ENCODE measurements around the gene TMEM178B.
"Not testable (repeated sequence)": the region's sequence is repeated elsewhere in the genome, so short reads cannot be mapped to it uniquely, and the experiment has no call there.

TMEM178B gene

DNA sequence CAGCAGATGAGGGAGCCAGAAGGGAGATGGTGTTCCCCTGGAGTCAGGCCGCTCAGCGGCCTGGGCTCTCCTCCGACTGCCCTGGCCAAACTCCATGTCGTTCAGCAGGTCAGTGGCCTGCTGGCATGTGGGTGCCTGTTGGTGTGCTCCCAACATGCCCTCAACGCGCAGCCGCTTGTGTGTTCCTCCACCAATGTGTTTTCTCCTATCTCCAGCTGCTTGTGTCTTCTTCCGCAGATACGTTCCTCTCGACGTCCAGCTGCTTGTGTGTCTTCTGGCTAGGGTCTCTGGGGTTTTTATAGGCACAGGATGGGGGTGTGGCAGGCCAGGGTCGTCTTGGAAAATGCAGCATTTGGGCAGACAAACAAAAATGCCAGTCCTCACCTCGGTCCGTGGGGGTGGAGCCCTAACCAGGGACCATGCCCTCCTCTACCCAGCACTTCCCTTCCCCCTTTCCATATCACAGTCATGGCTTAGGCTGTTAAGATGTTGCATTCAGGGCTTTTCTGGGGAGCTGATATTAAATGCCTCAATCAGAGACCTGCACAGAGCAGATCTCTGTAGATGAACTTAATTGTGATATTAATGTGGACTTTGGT is 111.6 kb downstream of the TMEM178B start:
- no peak for DNase-seq

DNA sequence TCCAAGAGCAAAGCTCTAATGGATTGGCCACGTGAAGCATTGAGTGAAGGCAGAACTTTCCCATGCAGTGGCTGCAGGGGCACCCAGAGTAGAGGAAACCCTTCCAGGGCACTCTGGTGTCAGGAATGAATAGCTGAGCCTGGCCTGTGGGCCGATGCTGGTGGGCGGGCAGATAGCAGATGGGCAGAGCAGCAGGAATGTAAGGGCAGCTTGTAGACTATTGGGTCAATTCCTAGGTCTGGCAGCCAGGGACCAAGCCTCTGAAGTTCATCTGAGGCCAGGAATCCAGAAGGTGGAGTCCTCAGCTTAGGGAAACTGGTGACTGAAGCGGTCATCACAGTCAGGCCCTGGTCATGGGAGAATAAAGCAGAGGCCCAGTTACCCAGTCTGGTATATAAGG is 115.4 kb downstream of the TMEM178B start:
- no peak for DNase-seq

DNA sequence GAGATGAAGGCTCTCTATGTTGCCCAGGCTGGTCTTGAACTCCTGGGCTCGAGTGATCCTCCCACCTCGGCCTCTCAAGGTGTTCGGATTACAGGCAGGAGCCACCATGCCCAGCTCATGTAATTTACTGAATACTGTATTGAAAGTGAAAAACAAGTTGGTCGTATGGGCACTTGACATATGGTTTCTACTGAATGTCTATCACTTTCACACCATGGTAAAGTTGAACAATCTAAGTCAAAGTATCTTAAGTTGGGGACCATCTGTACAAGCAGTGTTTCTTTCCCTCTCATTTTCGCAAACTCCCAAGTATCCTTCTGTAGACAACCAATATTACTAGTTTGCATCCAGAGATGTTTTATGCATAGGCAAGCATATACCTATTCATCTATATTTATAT is 116.6 kb downstream of the TMEM178B start:
- no peak for DNase-seq

DNA sequence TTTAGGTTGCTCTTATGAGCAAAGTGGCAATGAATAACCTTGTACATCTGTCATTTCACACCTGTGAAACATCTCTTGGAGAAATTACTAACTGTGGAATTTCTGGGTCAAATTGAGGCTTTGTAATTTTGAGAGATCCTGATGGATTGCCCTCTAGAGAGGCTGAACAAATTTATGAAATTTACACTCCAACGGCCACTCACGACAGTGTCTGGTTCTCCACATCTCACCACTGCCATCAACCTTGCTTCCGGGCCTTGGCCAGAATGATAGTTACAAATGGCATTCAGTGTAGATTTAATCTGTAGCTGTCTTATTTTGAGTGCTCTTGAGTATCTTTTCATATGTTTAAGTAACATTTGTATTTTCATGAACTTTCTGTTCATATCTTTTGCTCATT is 117.4 kb downstream of the TMEM178B start:
- DNase-seq = no peak

DNA sequence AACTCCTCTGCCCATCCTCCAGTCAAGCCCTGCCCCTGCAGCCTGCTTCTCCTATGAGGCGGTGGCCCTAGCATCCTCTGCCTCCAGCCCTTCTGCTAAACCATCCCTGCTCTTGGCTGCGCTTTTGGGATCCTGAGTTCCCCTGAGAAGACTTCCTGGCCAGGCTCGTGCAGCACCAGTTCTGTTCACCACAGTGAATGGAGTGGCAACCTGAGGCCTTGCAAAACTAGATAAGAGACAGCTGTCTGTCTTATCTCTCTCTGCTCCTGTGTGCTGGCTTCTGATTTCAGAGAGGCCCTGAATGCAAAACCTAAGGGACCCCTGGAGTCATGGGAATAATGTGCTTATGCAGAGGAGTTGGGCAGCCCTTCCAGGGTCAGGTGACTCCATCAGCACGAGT is 119.2 kb downstream of the TMEM178B start:
- DNase-seq = no peak

DNA sequence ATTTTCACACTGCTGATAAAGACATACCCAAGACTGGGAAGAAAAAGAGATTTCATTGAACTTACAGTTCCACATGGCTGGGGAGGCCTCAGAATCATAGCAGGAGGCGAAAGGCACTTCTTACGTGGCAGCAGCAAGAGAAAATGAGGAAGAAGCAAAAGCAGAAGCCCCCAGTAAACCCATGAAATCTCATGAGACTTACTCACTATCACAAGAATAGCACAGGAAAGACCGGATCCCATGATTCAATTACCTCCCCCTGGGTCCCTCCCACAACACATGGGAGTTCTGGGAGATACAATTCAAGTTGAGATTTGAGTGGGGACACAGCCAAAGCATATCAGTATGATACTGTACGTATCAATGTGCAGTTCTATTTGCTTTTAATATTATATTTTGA is 121.9 kb downstream of the TMEM178B start:
- not testable (repeated sequence) for DNase-seq

DNA sequence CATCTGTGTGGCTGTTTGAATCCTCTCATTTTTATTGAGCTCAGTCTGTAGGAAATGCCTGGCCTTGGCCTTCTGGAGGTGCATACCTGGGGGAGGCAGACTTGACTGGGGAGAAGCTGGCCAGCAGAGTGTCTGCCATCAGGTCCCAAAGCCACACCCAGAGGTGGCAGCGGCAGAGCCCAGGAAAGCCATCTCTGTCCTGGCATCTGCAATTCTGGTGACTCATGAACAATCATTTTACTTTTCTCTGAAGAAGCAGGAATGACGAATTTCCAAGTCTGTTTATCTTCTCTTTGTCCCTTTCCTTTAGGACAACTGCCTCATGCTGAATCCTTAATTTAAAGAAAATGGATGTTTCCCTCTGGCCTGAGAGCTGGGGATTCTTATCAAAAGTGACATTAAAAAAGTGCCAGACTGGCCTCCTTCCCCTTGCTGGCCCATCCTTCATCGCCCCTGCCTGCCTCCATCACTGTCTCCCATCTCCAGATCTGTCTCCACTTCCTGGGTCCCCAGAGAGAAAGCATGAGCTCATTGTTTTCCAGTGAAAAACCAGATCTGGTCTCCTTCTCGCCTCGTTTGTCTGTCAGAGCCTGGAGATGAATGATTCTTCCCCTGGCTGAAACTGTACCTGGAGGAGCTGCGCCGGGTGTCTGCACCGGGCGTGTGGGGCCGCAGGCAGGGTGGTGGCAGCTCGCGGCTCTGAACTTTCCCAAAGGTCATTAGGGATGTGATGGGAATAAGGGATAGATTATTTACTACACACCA is 124.5 kb downstream of the TMEM178B start:
- DNase-seq = no peak

DNA sequence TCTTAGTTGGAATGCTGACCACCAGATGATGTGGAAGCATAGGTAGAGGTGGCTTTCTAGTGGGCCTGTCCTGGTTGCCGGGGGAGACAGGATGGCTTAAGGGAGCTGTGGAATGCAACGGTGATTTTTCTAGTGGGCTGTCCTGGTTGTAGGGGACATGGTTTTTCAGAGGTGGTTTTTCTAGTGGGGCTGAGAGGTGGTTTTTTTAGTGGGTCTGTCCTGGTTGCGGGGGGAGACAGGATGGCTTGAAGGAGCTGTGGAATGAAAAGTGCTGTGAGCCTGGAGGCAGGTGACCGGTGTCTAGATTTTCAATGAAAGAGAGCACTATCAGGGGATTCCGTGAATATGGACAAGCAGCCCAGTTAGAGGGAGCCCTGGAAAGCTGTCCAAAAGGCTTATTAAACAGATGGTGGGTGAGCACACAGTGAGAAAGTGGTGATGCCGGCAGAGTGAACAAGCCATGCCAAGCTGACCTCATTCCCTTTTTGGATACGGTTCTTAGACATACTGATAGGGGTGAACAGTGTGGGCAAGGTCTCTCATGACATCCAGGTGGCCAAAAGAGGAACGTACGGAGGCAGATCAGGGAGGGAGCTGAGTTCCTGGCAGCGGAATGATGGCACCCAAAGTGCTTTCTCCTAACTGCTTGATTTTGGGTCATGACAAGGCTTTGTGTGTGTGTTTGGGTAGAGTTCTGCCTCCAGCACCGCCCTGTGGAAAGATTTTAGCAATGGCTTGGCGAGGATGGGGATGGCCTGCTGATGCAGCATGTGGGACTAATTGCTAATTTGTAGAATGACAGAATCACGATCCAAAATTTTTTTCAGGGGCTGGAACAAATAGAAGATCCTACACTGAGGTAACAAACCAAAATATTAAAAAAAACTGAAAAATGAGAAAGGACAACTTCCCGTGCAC is 126.6 kb downstream of the TMEM178B start:
- no peak for DNase-seq

DNA sequence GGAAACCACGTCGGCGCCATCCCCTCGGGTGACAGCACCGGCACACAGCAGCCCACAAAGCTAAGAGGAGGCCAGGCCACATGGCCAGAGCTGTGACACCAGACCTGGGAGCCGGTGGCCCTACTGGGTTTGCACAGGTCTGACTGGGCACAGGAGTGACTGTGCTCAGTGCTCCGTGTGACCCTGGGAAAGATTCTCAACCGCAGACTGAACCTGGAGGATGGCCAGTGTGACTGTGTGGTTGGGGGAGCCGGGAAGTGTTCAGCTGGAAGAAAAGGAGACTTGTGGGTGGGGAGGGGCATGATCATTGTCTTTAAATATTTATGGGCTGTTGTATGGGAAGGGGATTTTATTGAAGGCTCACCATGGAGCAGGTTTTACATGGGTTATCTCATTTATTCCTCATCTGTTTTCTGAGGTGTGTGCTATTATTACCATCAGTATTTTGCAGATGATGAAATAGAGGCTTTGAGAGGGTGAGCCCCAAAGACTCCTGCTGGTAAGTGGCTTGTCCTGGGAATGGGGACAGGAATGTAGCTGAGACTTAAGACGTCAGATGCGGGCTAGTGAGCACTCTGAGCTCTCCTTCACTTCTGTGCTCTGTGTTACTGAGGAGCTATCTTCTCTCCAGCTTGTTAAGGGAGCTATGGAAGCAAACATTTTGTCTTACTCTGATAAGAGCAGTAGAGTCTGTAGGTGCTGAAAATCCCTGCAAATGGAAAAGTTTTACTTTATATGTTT is 127.5 kb downstream of the TMEM178B start:
- no peak for DNase-seq

DNA sequence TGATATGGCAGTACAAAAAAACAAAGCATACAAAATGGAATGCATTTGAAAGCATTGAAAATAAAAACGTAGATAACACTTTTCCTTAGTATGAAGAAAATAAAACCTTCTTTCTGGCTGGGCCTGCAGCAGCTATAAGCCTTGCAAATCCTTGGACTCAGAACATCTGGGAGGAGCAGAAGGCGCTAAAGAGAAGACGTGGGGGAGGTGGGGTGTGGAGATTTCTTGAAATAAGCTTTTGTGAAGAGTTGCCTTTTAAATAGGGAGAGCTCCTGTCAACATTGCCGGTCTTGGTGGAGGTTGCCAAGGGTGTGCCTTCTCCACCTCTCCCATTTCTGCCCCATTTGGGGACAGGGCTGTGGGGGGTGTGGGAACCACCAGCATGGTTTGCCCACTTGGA is 128.7 kb downstream of the TMEM178B start:
- DNase-seq = no peak

DNA sequence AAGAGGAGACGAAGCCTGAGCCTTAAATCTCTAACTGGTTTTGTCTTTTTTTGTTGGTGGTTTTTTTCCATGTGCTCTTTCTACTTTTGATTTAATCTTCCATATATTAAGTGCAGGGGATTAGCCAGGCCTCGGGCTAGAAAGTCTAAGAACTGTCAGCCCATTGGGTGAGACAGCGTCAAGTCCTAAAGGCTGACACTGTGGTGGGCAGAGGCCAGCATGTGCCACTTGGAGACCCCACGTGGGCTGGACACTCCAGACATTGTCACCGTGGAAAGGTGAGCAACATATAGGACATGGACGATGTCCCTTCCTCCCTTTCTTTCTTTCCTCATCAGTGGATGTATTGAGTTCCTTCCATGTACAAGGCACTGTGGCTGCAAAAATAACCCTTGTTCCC is 129.3 kb downstream of the TMEM178B start:
- DNase-seq = no peak

DNA sequence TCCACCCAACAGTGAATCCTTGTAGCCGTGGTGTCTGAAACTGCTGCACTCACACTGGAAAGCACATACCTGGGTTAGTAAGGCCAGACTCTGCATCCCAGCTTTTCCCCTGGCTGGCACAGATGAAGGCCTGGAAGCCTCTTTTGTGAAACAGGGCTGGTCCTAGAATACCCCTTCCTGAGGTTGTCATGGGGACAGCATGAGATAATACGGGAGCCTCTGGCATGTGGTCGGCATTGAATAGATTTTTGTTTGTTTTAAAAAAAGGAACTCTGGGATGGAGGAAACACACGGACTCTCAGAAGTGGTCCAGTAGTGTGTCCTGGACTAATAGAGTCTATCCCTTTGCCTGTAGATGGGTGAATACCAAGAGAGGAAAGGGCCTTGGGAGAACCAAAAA is 129.7 kb downstream of the TMEM178B start:
- DNase-seq = no peak

DNA sequence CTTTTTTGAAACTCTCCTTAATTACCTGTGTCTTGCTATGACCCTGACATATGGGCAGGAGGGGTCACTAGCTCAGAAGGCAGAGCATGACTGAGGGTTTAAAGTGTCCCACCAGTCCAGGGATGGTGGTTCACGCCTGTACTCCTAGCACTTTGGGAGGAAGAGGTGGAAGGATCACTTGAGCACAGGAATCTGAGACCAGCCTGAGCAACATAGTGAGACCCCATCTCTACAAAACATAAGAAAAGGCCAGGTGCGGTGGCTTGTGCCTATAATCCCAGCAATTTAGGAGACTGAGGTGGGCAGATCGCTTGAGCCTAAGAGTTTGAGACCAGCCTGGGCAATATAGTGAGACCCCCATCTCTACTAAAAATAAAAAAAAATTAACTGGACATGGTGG is 133.8 kb downstream of the TMEM178B start:
- DNase-seq = no peak

DNA sequence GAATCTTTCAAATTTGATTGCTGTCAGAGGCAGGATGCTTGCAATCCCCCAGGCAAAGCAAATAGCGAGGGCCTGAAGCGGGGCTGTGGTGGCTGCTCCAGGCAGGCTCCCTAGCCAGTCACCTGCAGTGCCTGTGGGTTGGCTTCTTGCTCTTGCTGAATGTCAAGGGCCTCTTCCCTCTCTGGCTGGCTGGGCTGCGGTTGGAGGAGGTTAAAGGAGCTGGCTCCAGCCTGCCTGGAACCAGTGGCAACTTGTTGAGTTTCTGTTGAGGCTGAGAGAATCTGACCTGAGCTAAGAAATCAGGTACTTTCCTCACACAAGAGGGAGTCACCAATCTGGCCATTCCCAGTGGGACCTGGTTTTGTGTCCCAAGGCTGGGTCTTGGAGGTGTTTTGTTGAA is 134.7 kb downstream of the TMEM178B start:
- no peak for DNase-seq

DNA sequence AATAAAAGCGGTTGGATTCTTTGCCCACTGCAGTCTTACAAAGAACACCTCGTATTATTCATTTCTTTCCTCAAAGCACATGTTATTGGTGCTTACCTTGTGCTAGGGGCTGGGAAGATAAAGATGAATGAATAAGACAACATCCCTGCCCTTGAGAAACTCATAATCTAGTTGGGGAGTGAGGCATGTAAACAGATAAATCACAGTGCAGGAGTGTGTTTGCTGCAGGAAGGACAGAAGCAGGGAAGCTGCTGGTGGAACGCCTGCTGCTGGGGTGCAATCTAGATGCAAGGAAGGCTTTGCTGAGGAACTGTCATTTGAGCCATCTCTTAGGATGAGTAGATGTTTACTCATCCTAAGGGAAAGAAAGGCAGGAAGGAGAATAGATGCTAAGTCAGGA is 135.6 kb downstream of the TMEM178B start:
- DNase-seq = no peak

DNA sequence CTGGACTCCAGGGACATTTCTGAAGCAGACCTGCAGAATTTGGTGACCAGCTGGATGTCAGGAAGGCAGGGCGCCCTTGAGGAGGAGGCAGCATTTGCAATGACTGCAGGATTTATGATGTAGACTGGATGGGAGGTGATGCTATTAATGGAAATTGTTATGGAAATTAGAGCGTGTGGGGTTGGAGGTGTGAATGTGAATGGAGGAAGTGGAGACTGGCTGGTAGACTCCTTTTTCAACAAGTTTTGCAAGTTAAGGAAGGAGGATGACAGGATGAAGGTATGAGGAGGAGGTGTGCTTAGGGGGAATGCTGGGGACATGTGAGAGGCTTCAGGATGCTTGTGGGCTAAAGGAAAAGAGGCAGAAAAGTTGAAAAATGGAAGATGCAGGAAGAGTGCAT is 137.0 kb downstream of the TMEM178B start:
- DNase-seq = no peak

DNA sequence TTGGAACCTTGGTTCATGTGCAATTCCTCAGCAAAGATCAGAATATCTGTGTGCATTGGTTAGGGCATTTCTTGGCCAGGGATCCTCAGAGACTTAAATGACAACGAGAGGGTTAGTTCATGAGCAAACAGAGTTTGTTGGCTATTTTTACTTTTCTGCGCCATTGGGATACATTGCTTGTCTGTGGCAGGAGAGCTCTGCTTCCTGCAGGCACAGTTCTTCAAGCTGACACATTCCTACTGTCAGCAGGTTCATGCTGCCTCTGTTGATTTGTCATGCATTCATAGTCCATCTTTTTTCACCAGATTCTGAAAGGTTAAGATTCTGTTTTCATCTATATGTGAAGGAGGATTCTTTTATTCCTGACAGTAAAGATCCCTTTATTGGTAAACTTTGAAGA is 139.4 kb downstream of the TMEM178B start:
- DNase-seq = no peak

DNA sequence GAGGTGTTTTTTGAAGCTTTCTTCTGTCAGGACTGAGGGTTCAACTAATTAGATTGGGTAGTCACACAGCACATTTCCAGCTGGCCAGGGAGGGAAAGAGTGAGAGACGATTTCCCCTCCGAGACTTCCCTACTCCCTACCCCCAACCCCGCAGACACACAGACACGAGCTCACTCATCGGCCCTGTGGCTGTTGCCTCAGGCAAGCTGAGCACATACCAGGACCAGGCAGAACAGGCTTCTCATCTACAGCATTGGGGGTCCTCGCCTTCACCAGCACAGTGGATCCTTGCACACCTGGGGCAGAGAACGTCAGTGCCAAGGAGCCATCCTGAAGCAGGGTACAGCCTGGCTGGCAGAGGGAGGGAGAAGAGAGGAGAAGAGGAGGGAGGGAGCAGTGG is 144.1 kb downstream of the TMEM178B start:
- no peak for DNase-seq

DNA sequence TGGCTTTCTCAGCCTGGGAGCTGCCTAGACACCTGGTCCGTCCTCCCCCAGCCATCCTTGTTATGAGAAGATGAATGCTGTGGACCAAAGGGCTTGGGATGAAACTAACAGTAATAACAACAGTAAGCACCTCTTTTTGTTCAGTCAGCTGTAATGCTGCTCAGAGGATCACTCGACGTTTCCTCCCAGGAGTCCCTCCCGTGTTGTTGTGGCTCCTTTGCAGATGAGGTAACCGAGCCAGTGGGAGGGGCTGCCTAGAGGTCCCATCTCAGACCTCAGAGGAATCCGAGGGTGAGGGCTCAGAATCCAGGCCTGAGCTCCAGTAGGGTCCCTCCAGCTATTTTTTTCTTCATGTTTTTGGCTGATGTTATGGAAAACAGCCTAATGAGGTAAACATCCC is 145.1 kb downstream of the TMEM178B start:
- no peak for DNase-seq

DNA sequence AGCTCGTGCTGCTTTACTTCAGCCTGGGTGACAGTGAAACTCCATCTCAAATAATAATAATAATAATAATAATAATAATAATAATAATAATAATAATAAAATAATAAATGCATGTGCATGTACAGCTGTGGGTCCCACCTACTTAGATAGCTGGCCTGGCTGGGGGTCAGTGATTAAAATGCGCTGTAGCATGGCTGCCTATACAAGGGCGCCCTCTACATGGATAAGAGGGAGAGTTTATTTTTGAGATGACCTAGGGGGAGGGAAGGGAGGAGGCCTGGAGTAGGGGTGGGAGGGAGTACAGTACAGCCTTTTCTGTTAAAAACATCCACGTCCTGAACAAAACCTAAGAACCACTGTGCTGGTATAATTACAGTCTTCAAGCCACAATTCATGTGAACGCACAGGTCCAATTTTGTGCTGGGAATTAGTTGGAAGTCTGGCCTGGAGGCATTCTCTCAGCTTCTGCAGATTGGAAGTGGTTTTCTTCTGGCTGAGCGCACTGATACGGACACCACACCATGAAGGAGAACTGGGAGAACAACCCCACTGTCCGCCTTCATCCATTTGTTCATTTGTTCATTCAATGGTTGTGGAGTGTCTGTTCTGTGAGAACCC is 146.5 kb downstream of the TMEM178B start:
- no peak for DNase-seq

DNA sequence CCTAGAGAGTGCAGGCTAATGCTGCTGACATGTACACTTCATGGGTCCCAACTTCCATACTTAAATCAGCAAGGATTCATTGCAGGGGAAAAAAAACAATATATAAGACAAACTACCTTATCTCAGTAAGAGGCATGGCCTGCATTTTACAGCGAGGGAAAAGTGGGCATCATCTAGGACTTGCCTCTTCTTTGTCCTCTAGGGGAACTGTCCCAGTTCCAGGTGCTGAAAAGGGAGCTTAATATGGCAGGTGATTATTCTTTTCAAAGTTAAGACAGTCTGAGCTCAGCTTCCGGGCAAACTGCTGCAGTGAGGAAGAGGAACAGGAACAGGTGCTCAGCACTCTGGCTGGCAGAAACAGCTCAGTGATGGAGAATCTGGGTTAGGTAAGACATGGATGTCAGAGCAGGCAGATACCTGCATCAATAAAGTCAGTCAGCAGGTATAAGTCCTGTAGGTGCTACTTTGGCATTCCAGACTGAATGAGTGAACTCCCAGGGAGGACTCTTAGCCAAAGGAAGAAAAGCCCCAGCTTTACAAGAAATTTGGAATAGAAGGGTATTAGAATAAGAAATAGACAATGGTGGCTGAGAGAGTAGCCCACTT is 147.2 kb downstream of the TMEM178B start:
- DNase-seq = no peak

DNA sequence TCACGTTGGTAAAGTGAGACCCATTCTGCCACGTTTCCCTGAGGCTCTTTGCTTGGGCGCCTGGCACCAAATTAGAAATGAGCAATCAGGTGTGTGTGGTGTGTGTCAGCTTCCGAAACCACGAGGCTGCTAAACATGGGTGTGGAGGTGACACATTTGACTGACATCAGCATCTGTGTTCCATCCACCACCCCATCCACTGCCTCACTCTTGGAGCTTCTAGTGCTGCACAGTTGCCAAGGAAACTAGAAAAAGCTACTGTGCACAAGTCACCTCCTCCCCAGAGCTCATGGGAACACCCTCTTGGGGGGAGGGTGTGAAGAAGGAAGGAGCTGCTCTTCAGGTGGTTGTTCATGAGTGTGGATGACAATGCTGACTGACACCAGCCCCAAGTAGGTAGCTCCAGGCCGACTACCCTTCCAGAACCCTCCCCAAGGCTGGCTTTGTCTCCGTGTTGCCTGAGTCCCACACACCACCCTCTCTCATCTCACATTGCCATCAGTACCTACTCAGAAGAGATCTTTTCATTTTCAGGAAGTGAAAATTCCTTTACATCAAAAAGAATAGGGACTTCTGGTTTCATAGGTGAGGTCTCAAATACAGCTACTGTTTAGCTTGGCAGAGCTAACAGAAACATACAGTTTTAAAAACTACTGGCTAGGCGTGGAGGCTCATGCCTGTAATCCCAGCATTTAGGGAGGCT is 152.2 kb downstream of the TMEM178B start:
- no peak for DNase-seq
